H1 (cell line): ENCODE data around the gene HRH2. TPM values are rescaled to one million over a fixed set of nuclear protein-coding genes. Genes with fewer than 3 reads are reported as not detected.

Source experiments
- CTCF ChIA-PET: fragments of 300-600 bp; sonication (Branson Sonifier 250); formaldehyde crosslinking; loops from one replicate; lab custom pipeline; 2021; ENCODE audit not compliant: partially characterized antibody; lab: Charles Lee
- POLR2A ChIA-PET: fragments of 300-600 bp; sonication (Branson Sonifier 250); formaldehyde crosslinking; loops from one replicate; lab custom pipeline; 2021; ENCODE audit warnings: inconsistent platforms; ENCODE audit not compliant: partially characterized antibody; lab: Charles Lee
- DNase-seq, 2 experiments: peaks; one replicate each; pipeline versions ENCODE4 v3.0.0 to v3.0.0-alpha.2; 2010 to 2022; ENCODE audit warnings: low spot score in 2 of 2, low read depth in 1 of 2, mixed read lengths in 1 of 2
- FAIRE-seq: peaks from 2 replicates; lab custom pipeline; 2011; peaks lifted over from hg19 to GRCh38; lab: Jason Lieb, UNC
- H2AFZ ChIP-seq: 2 replicates; pipeline ENCODE4 v1.8.1; 2012; ENCODE audit warnings: low read length, inconsistent platforms
- H2AK5ac ChIP-seq: 2 replicates; pipeline ENCODE4 v1.6.1; 2013; ENCODE audit warnings: low read depth, low read length
- H2BK120ac ChIP-seq: replicated peaks from 2 replicates; pipeline ENCODE3; 2013; ENCODE audit warnings: low read depth, low read length, inconsistent platforms
- H2BK12ac ChIP-seq: 2 replicates; pipeline ENCODE4 v1.6.1; 2013; ENCODE audit warnings: low read depth, low read length
- H2BK15ac ChIP-seq: 2 replicates; pipeline ENCODE4 v1.6.1; 2013; ENCODE audit warnings: low read length
- H2BK20ac ChIP-seq: 2 replicates; pipeline ENCODE4 v1.6.1; 2013; ENCODE audit warnings: low read length
- H2BK5ac ChIP-seq: 2 replicates; pipeline ENCODE4 v1.6.1; 2013; ENCODE audit warnings: low read depth, low read length
- H3K14ac ChIP-seq: 2 replicates; pipeline ENCODE4 v1.6.1; 2013; ENCODE audit warnings: inconsistent platforms; ENCODE audit not compliant: insufficient read length
- H3K18ac ChIP-seq: 2 replicates; pipeline ENCODE4 v1.6.1; 2013; ENCODE audit warnings: low read length; ENCODE audit errors: extremely low read depth
- H3K23ac ChIP-seq: 2 replicates; pipeline ENCODE4 v1.6.1; 2013; ENCODE audit warnings: inconsistent platforms; ENCODE audit not compliant: insufficient read length
- H3K23me2 ChIP-seq: 2 replicates; pipeline ENCODE4 v1.6.1; 2013; ENCODE audit warnings: low read depth, low read length
- H3K27ac ChIP-seq: 2 replicates; pipeline ENCODE4 v1.6.1; 2011; ENCODE audit warnings: low read depth, low read length, inconsistent platforms
- H3K27me3 ChIP-seq, 4 experiments: replicated peaks in 1 of 4; 1 replicate in 1 of 4; 2 replicates in 3 of 4; pipeline versions ENCODE4 v1.6.1 to v1.8.1; 2011 to 2013; ENCODE audit warnings: low read length in 3 of 4, mild to moderate bottlenecking in 3 of 4, inconsistent platforms in 2 of 4, mixed read lengths in 2 of 4, moderate library complexity in 1 of 4; ENCODE audit not compliant: control insufficient read depth in 3 of 4, insufficient read depth in 3 of 4; ENCODE audit errors: extremely low read depth in 1 of 4
- H3K36me3 ChIP-seq, 4 experiments: 2 replicates each; pipeline versions ENCODE4 v1.6.1 to v1.8.1; 2011 to 2013; ENCODE audit warnings: mild to moderate bottlenecking in 4 of 4, low read length in 3 of 4, moderate library complexity in 2 of 4, control low read depth in 1 of 4, inconsistent platforms in 1 of 4; ENCODE audit not compliant: insufficient read depth in 4 of 4, control insufficient read depth in 2 of 4
- H3K4ac ChIP-seq: replicated peaks from 2 replicates; pipeline ENCODE3; 2013; ENCODE audit warnings: low read length, low read depth, mixed read lengths, inconsistent platforms; ENCODE audit not compliant: insufficient read length
- H3K4me1 ChIP-seq, 4 experiments: replicated peaks in 1 of 4; 1 replicate in 1 of 4; 2 replicates in 3 of 4; pipeline versions ENCODE4 v1.6.1 to v1.8.1; 2011 to 2013; ENCODE audit warnings: low read length in 3 of 4, inconsistent platforms in 2 of 4, mixed read lengths in 1 of 4; ENCODE audit not compliant: insufficient read depth in 4 of 4, control insufficient read depth in 3 of 4
- H3K4me2 ChIP-seq, 2 experiments: 2 replicates each; pipeline versions ENCODE4 v1.6.1 to v1.8.1; 2011 to 2013; ENCODE audit warnings: low read depth in 2 of 2, low read length in 2 of 2, control low read depth in 1 of 2, inconsistent platforms in 1 of 2, mild to moderate bottlenecking in 1 of 2; ENCODE audit not compliant: insufficient read depth in 1 of 2
- H3K4me3 ChIP-seq, 4 experiments: fragments of 200-600, 300-600 bp in 1 of 4; sonication (generic), shearing (Covaris generic), sonication (Bioruptor Twin) in 1 of 4; 2 replicates each; pipeline versions ENCODE4 v1.5.1 to v1.8.1; 2011 to 2016; ENCODE audit warnings: low read length in 4 of 4, low read depth in 3 of 4, control low read depth in 2 of 4, inconsistent platforms in 2 of 4, mild to moderate bottlenecking in 2 of 4, mixed read lengths in 1 of 4, moderate library complexity in 1 of 4; ENCODE audit not compliant: insufficient read depth in 2 of 4; ENCODE audit errors: extremely low read depth in 1 of 4
- H3K56ac ChIP-seq: replicated peaks from 2 replicates; pipeline ENCODE3; 2013; ENCODE audit warnings: low read depth, mild to moderate bottlenecking, mixed read lengths, low read length, inconsistent platforms; ENCODE audit not compliant: insufficient read length
- H3K79me1 ChIP-seq: 2 replicates; pipeline ENCODE4 v1.6.1; 2013; ENCODE audit warnings: low read depth, low read length, control low read depth
- H3K79me2 ChIP-seq, 2 experiments: 2 replicates each; pipeline versions ENCODE4 v1.6.1 to v1.8.1; 2012 to 2013; ENCODE audit warnings: low read length in 2 of 2, mild to moderate bottlenecking in 2 of 2, inconsistent platforms in 1 of 2; ENCODE audit not compliant: insufficient read depth in 2 of 2, control insufficient read depth in 1 of 2
- H3K9ac ChIP-seq, 4 experiments: replicated peaks in 1 of 4; 1 replicate in 1 of 4; 2 replicates in 3 of 4; pipeline versions ENCODE4 v1.6.1 to v1.8.1; 2011 to 2013; ENCODE audit warnings: low read depth in 3 of 4, low read length in 3 of 4, control low read depth in 2 of 4, mild to moderate bottlenecking in 2 of 4, moderate library complexity in 2 of 4, inconsistent platforms in 1 of 4; ENCODE audit errors: extremely low read depth in 1 of 4
- H3K9me3 ChIP-seq, 2 experiments: 2 replicates each; pipeline versions ENCODE4 v1.6.1 to v1.8.1; 2012 to 2013; ENCODE audit warnings: mild to moderate bottlenecking in 2 of 2, moderate library complexity in 2 of 2, control low read depth in 1 of 2, inconsistent platforms in 1 of 2, low read depth in 1 of 2, low read length in 1 of 2, mixed read lengths in 1 of 2; ENCODE audit not compliant: insufficient read depth in 2 of 2
- H4K20me1 ChIP-seq, 2 experiments: replicated peaks in 1 of 2; 2 replicates each; pipeline versions ENCODE3 to v1.8.1; 2011 to 2013; ENCODE audit warnings: inconsistent platforms in 2 of 2, low read length in 2 of 2, mild to moderate bottlenecking in 1 of 2; ENCODE audit not compliant: insufficient read depth in 2 of 2, control insufficient read depth in 1 of 2
- H4K5ac ChIP-seq: 2 replicates; pipeline ENCODE4 v1.6.1; 2013; ENCODE audit warnings: low read length, low read depth, mixed read lengths, inconsistent platforms; ENCODE audit not compliant: insufficient read length
- H4K8ac ChIP-seq: 2 replicates; pipeline ENCODE4 v1.8.0; 2013; ENCODE audit warnings: mild to moderate bottlenecking, moderate library complexity, low read length, inconsistent platforms; ENCODE audit not compliant: insufficient read depth; ENCODE audit errors: extremely low read depth
- H4K91ac ChIP-seq: replicated peaks from 2 replicates; pipeline ENCODE3; 2013; ENCODE audit warnings: low read length, mixed read lengths, inconsistent platforms; ENCODE audit not compliant: insufficient read length
- BRCA1 ChIP-seq: IDR thresholded peaks from 2 replicates; pipeline ENCODE4 v1.6.1; 2012; ENCODE audit warnings: low read depth, low read length, improper control_type of control experiment
- CHD1 ChIP-seq: IDR thresholded peaks from 2 replicates; pipeline ENCODE4 v1.6.1; 2012; ENCODE audit warnings: low read depth, low read length, improper control_type of control experiment
- CHD2 ChIP-seq: IDR thresholded peaks from 2 replicates; pipeline ENCODE4 v1.6.1; 2012; ENCODE audit warnings: low read length, improper control_type of control experiment
- CREB1 ChIP-seq: IDR thresholded peaks from 2 replicates; pipeline ENCODE4 v1.6.1; 2012; ENCODE audit warnings: inconsistent platforms
- JUND ChIP-seq: IDR thresholded peaks from 2 replicates; pipeline ENCODE4 v1.6.1; 2011; ENCODE audit warnings: mild to moderate bottlenecking, improper control_type of control experiment, low read length
- RBBP5 ChIP-seq: IDR thresholded peaks from 2 replicates; pipeline ENCODE4 v1.7.1; 2012; ENCODE audit warnings: low read depth, mild to moderate bottlenecking, inconsistent platforms, low read length, moderate library complexity, borderline replicate concordance
- SRF ChIP-seq: IDR thresholded peaks from 2 replicates; pipeline ENCODE4 v1.6.1; 2011; ENCODE audit warnings: mild to moderate bottlenecking, low read depth, low read length, moderate library complexity
- ZNF274 ChIP-seq: IDR thresholded peaks from 2 replicates; pipeline ENCODE4 v1.7.0; 2012; ENCODE audit warnings: low read length, borderline replicate concordance; ENCODE audit errors: extremely low read depth
- WGBS, 2 experiments: shearing (Covaris generic) in 1 of 2; methylation state at CpG; one replicate each; pipeline versions ENCODE4 v1.1.6 to v1.1.7; 2013 to 2015; ENCODE audit warnings: low lambda C conversion rate in 2 of 2, mixed read lengths in 2 of 2, inconsistent platforms in 1 of 2, low coverage in 1 of 2, missing lambda C conversion rate in 1 of 2; ENCODE audit not compliant: insufficient replicate concordance in 2 of 2, insufficient coverage in 1 of 2, insufficient read length in 1 of 2; ENCODE audit errors: extremely low coverage in 1 of 2, missing lambda C conversion rate in 1 of 2; 5-methylcytosine and 5-hydroxymethylcytosine counted together
- polyA plus RNA-seq, 7 experiments: library from polyadenylated mRNA; depleted of rRNA in 3 of 7; stranded (reverse) in 5 of 7; unstranded in 2 of 7; fragments of >200 nt in 5 of 7; fragments of 200-250 nt in 2 of 7; gene quantifications; 1 replicate in 5 of 7; 2 replicates in 1 of 7; 4 replicates in 1 of 7; pipeline versions ENCODE4 v1.2.1 to v1.2.3, GENCODE V29; 2011 to 2013; ENCODE audit warnings: missing spikeins in 2 of 7, mixed read lengths in 2 of 7
- total RNA-seq: library from RNA; stranded (reverse); fragmentation: NEBNext Ultra II Directional; extraction: Animal tissue kit (Norgen Biotek cat#: 25700); gene quantifications from 2 replicates; pipeline ENCODE4 v1.2.1, GENCODE V29; 2021

HRH2 gene
- total and polyA plus RNA-seq, 2 of the 8 experiments (the other 6 are each of a cell fraction or from before 2014, with no cell fraction given) = 7.8 to 8.1 TPM

DNA sequence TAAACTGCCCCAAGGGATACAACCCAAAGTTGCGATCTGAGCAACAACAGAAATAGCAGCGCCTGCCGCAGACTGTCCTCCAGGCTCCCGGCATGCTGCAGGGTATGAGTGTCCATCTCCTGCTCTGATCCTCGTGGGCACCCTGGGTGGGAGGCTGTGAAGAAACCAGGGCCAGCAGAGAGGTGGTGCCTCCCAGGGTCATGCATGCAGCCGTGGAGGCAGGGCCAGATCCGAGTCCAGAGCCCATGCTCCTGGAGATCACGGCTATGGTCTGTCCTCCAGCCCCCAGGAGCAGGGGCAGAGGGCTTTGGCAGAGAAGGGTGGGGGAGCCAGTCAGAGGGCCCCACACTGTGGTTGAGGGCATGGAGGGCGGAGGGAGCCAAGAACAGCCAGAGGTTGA, 29.0 kb downstream of the HRH2 start:
- no peak overlapping the region for H2AK5ac ChIP-seq
- H3K14ac ChIP-seq = no peak overlapping the region
- no peak overlapping the region for H3K4me2 ChIP-seq
- no peak overlapping the region for H2BK15ac ChIP-seq
- no peak overlapping the region for H3K56ac ChIP-seq
- no peaks in the 10 kb centered on the region for H3K79me2 ChIP-seq
- H3K9me3 ChIP-seq = no peaks in the 10 kb centered on the region
- H3K27ac ChIP-seq = no peak overlapping the region
- ChIA-PET CTCF (interaction anchor here (1.0 to 7.7 kb wide), 5 partner anchors 9 to 152 kb away, joined by 4 to 59 read pairs (median 27); no protein-coding TSS in a partner anchor), POLR2A (no interaction called here)
- no peak for FAIRE-seq
- H3K23me2 ChIP-seq = no peaks in the 10 kb centered on the region
- no peak overlapping the region for H2BK5ac ChIP-seq
- WGBS, 2 experiments = 91% methylated on average over 9 of the region's 9 CpGs; no CpG with 5 or more reads in 1 of the 2 experiments
- H4K20me1 ChIP-seq = peaks cover 0 to 6% of the 10 kb centered on the region in 2 experiments
- H2BK20ac ChIP-seq = no peak overlapping the region
- no peaks in the 10 kb centered on the region for H3K27me3 ChIP-seq
- no peak overlapping the region for H3K9ac ChIP-seq
- H4K91ac ChIP-seq = no peak overlapping the region
- no peak overlapping the region for H2BK120ac ChIP-seq
- H3K36me3 ChIP-seq = peaks cover 0 to 8% (median 3%) of the 10 kb centered on the region in 4 experiments; a peak in 2 of 8 replicates
- no peak overlapping the region for H2BK12ac ChIP-seq
- no peak overlapping the region for H3K4ac ChIP-seq
- H3K18ac ChIP-seq = no peak overlapping the region
- H3K4me1 ChIP-seq = peaks cover 0 to 8% (median 3%) of the 10 kb centered on the region in 4 experiments; a peak in 3 of 7 replicates
- no peak overlapping the region for H2AFZ ChIP-seq
- no peak overlapping the region for H3K4me3 ChIP-seq
- no peak for DNase-seq
- H4K5ac ChIP-seq = no peak overlapping the region
- no peaks in the 10 kb centered on the region for H3K79me1 ChIP-seq
- no peak overlapping the region for H4K8ac ChIP-seq
- H3K23ac ChIP-seq = no peak overlapping the region
- no peak for TF ChIP-seq JUND
- TF ChIP-seq SRF = no peak
- TF ChIP-seq CHD1 = no peak
- TF ChIP-seq CHD2 = no peak
- no peak for TF ChIP-seq RBBP5
- TF ChIP-seq ZNF274 = no peak
- no peak for TF ChIP-seq BRCA1
- no peak for TF ChIP-seq CREB1
